Breast epithelium (tissue), 4 donors: ENCODE results near the gene SORCS3. TPM values are rescaled to one million over a fixed set of nuclear protein-coding genes. Genes with fewer than 3 reads are reported as not detected.

Experiments
- DNase-seq, 2 donors: peaks; one replicate each; pipeline ENCODE4 v3.0.0-alpha.2; 2019; ENCODE audit warnings: low spot score in 2 of 2
- H3K27ac ChIP-seq, 2 donors: fragments of 200-600 bp; sonication (generic) in 1 of 2; one replicate each; pipeline ENCODE4 v1.5.1; 2016 to 2019; ENCODE audit warnings: mild to moderate bottlenecking in 1 of 2
- H3K27me3 ChIP-seq, 2 donors: fragments of 200-600 bp; sonication (generic) in 1 of 2; one replicate each; pipeline versions ENCODE4 v1.5.1 to v1.6.0; 2017 to 2019; ENCODE audit warnings: control low read depth in 1 of 2, mild to moderate bottlenecking in 1 of 2
- H3K36me3 ChIP-seq: fragments of 200-600 bp; one replicate; pipeline ENCODE4 v1.5.1; 2019
- H3K4me1 ChIP-seq, 2 donors: fragments of 200-600 bp; sonication (generic); one replicate each; pipeline ENCODE4 v1.5.1; 2016 to 2019; ENCODE audit warnings: control low read depth in 1 of 2
- H3K4me3 ChIP-seq, 3 donors: fragments of 200-600 bp; sonication (generic); 1 replicate in 2 of 3; 2 replicates in 1 of 3; pipeline ENCODE4 v1.5.1; 2016 to 2019; ENCODE audit warnings: mild to moderate bottlenecking in 3 of 3, moderate library complexity in 2 of 3
- H3K9me3 ChIP-seq, 2 donors: fragments of 200-600 bp; sonication (generic) in 1 of 2; one replicate each; pipeline ENCODE4 v1.5.1; 2016 to 2019; ENCODE audit warnings: control low read depth in 1 of 2
- CTCF ChIP-seq, 3 donors: fragments of 450-650 bp; IDR thresholded peaks; one replicate each; pipeline ENCODE4 v1.5.1; 2016 to 2017; ENCODE audit warnings: antibody characterized with exemption in 3 of 3, mild to moderate bottlenecking in 3 of 3, moderate library complexity in 3 of 3
- POLR2A ChIP-seq: fragments of 450-650 bp; IDR thresholded peaks from one replicate; pipeline ENCODE4 v1.6.1; 2016; ENCODE audit warnings: antibody characterized with exemption, mild to moderate bottlenecking, moderate library complexity
- POLR2AphosphoS5 ChIP-seq, 3 donors: sonication (generic); formaldehyde crosslinking; IDR thresholded peaks; one replicate each; pipeline ENCODE4 v1.6.1; 2017; ENCODE audit warnings: antibody characterized with exemption in 3 of 3
- intact Hi-C: fragments of 100-400 bp; cut with DNase I; formaldehyde crosslinking; loops from one replicate; pipeline ENCODE4 v1.15.1; 2023; ENCODE audit warnings: low total_unique reads
- total RNA-seq, 3 donors: library from RNA; depleted of rRNA; stranded (reverse); fragments of >200 nt; gene quantifications; one replicate each; pipeline ENCODE4 v1.1.0, GENCODE V29; 2016

Gene SORCS3
- total RNA-seq, 3 donors from 2014 or later, result under 0.01 to 0.16 TPM; not detected in 1

GRCh38 chr10:104640339-104641186, 527 bp upstream of the SORCS3 start:
- Histone ChIP-seq H3K27ac (no peak overlapping the region), H3K36me3 (no peaks in the 10 kb centered on the region), H3K4me3 (peak overlapping the region in 2 of 3 donors; percentile 33 to 53), H3K27me3 (peaks cover 0 to 72% of the 10 kb centered on the region in 2 donors), H3K9me3 (no peaks in the 10 kb centered on the region), H3K4me1 (peaks cover 3 to 7% of the 10 kb centered on the region in 2 donors)
- DNase-seq, result no peak
- TF ChIP-seq POLR2AphosphoS5 (IDR thresholded peaks at IDR 0.05), result no peak
- no peak for TF ChIP-seq POLR2A
- TF ChIP-seq CTCF (IDR thresholded peaks at IDR 0.05), result no peak
- intact Hi-C loops, result no loop called here

- TF ChIP-seq POLR2A, result no peak
- no peak overlapping the region for H3K27ac ChIP-seq
- H3K9me3 ChIP-seq, result no peaks in the 10 kb centered on the region
- intact Hi-C loops, result no loop called here
- DNase-seq, result no peak
- no peaks in the 10 kb centered on the region for H3K36me3 ChIP-seq
- H3K27me3 ChIP-seq, result peaks cover 0 to 83% of the 10 kb centered on the region in 2 donors
- peak overlapping the region; percentile 3 to 53 (median 28) for H3K4me3 ChIP-seq
- peaks cover 3 to 7% of the 10 kb centered on the region in 2 donors for H3K4me1 ChIP-seq
Measured at GRCh38 chr10:104641937-104642657, 1.0 kb downstream of the SORCS3 start.

GRCh38 chr10:104642658-104643302, 1.7 kb downstream of the SORCS3 start:
- Histone ChIP-seq H3K4me1 (peaks cover 3 to 7% of the 10 kb centered on the region in 2 donors), H3K36me3 (no peaks in the 10 kb centered on the region), H3K9me3 (no peaks in the 10 kb centered on the region), H3K27me3 (peaks cover 0 to 85% of the 10 kb centered on the region in 2 donors), H3K4me3 (peak overlapping the region; percentile 3 to 53 (median 28)), H3K27ac (no peak overlapping the region)
- no peak for DNase-seq
- intact Hi-C loops, result no loop called here
- TF ChIP-seq POLR2AphosphoS5 (IDR thresholded peaks at IDR 0.05), result no peak
- no peak for TF ChIP-seq POLR2A
- no peak for TF ChIP-seq CTCF (IDR thresholded peaks at IDR 0.05)

- intact Hi-C loops, result no loop called here
- H3K27ac ChIP-seq, result no peak overlapping the region
- TF ChIP-seq POLR2A (no peak), CTCF (IDR thresholded peaks at IDR 0.05) (no peak), POLR2AphosphoS5 (IDR thresholded peaks at IDR 0.05) (no peak)
- no peak for DNase-seq
- no peaks in the 10 kb centered on the region for H3K9me3 ChIP-seq
- H3K27me3 ChIP-seq, result peaks cover 0 to 80% of the 10 kb centered on the region in 2 donors
- peaks cover 3 to 7% of the 10 kb centered on the region in 2 donors for H3K4me1 ChIP-seq
- H3K36me3 ChIP-seq, result no peaks in the 10 kb centered on the region
- H3K4me3 ChIP-seq, result no peak overlapping the region
Measured at GRCh38 chr10:104643303-104643663, 2.2 kb downstream of the SORCS3 start.

GRCh38 chr10:104646146-104646545, 5.1 kb downstream of the SORCS3 start:
- no peak overlapping the region for H3K27ac ChIP-seq
- TF ChIP-seq POLR2A (no peak), CTCF (IDR thresholded peaks at IDR 0.05) (no peak), POLR2AphosphoS5 (IDR thresholded peaks at IDR 0.05) (no peak)

More at GRCh38 chr10:104646146-104646545, 5.1 kb downstream of the SORCS3 start:
- H3K9me3 ChIP-seq, result no peaks in the 10 kb centered on the region
- no peaks in the 10 kb centered on the region for H3K4me1 ChIP-seq
- no peak for DNase-seq
- intact Hi-C loops, result no loop called here
- H3K27me3 ChIP-seq, result peaks cover 0 to 52% of the 10 kb centered on the region in 2 donors
- no peak overlapping the region for H3K4me3 ChIP-seq
- H3K36me3 ChIP-seq, result no peaks in the 10 kb centered on the region
